SK-N-SH treated with all-trans-retinoic acid at 6 μM for 48 hours (cell line): ENCODE results near the gene GGCX.
A peak's percentile ranks its signal among the peaks of the same experiment; 100 is the strongest.

Experiments
- ATAC-seq: fragments of 200-7000 bp; cut with Tn5 transposase; 3 replicates; pipeline ENCODE4 v1.9.1; 2020; ENCODE audit warnings: mild to moderate bottlenecking, moderate library complexity
- ARNTL ChIP-seq: fragments of 450-650 bp; formaldehyde crosslinking; IDR thresholded peaks from 2 replicates; pipeline ENCODE4 v1.5.0; 2020; ENCODE audit warnings: low read depth, mild to moderate bottlenecking, moderate library complexity, borderline replicate concordance
- BACH2 ChIP-seq: fragments of 250-450 bp; sonication (Bioruptor Pico); IDR thresholded peaks from 2 replicates; pipeline ENCODE4 v1.9.0; 2021; ENCODE audit warnings: mild to moderate bottlenecking, borderline replicate concordance
- CSDC2 ChIP-seq: fragments of 250-450 bp; sonication (Bioruptor Pico); IDR thresholded peaks from 2 replicates; pipeline ENCODE4 v1.5.0; 2020; ENCODE audit warnings: mild to moderate bottlenecking, moderate library complexity
- CSRNP3 ChIP-seq: fragments of 250-450 bp; sonication (Bioruptor Pico); IDR thresholded peaks from 2 replicates; pipeline ENCODE4 v1.5.1; 2021; ENCODE audit warnings: mild to moderate bottlenecking, moderate library complexity
- ESRRG ChIP-seq: fragments of 250-450 bp; sonication (Bioruptor Pico); IDR thresholded peaks from 2 replicates; pipeline ENCODE4 v1.6.1; 2021; ENCODE audit warnings: mild to moderate bottlenecking
- GLIS3 ChIP-seq: fragments of 250-450 bp; sonication (Bioruptor Pico); IDR thresholded peaks from 2 replicates; pipeline ENCODE4 v1.5.0; 2020; ENCODE audit warnings: mild to moderate bottlenecking, moderate library complexity
- ISL1 ChIP-seq: fragments of 250-450 bp; sonication (Bioruptor Pico); IDR thresholded peaks from 2 replicates; pipeline ENCODE4 v2.1.2; 2022; ENCODE audit warnings: mild to moderate bottlenecking, moderate library complexity
- PATZ1 ChIP-seq: fragments of 250-450 bp; sonication (Bioruptor Pico); IDR thresholded peaks from 2 replicates; pipeline ENCODE4 v1.8.0; 2020; ENCODE audit warnings: mild to moderate bottlenecking, moderate library complexity, borderline replicate concordance
- POU6F1 ChIP-seq: fragments of 250-450 bp; sonication (Bioruptor Pico); IDR thresholded peaks from 2 replicates; pipeline ENCODE4 v1.8.0; 2021; ENCODE audit warnings: low read depth, mild to moderate bottlenecking, moderate library complexity, borderline replicate concordance
- PPARA ChIP-seq: fragments of 250-450 bp; sonication (Bioruptor Pico); IDR thresholded peaks from 2 replicates; pipeline ENCODE4 v1.5.0; 2020; ENCODE audit warnings: mild to moderate bottlenecking, borderline replicate concordance
- RARB ChIP-seq: fragments of 250-450 bp; sonication (Bioruptor Pico); IDR thresholded peaks from 2 replicates; pipeline ENCODE4 v1.8.0; 2021; ENCODE audit warnings: mild to moderate bottlenecking, moderate library complexity
- SNAI2 ChIP-seq: fragments of 250-450 bp; sonication (Bioruptor Pico); IDR thresholded peaks from 2 replicates; pipeline ENCODE4 v1.5.0; 2020; ENCODE audit warnings: mild to moderate bottlenecking, moderate library complexity
- TCF4 ChIP-seq: fragments of 250-450 bp; sonication (Bioruptor Pico); IDR thresholded peaks from 2 replicates; pipeline ENCODE4 v1.8.0; 2021; ENCODE audit warnings: mild to moderate bottlenecking, moderate library complexity, borderline replicate concordance
- TOX ChIP-seq: fragments of 250-450 bp; sonication (Bioruptor Pico); IDR thresholded peaks from 2 replicates; pipeline ENCODE4 v1.8.0; 2021; ENCODE audit warnings: mild to moderate bottlenecking, moderate library complexity, borderline replicate concordance
- ZC3H10 ChIP-seq: fragments of 250-450 bp; sonication (Bioruptor Pico); IDR thresholded peaks from 2 replicates; pipeline ENCODE4 v1.5.1; 2021; ENCODE audit warnings: mild to moderate bottlenecking, moderate library complexity
- ZFP3 ChIP-seq: fragments of 250-450 bp; sonication (Bioruptor Pico); IDR thresholded peaks from 2 replicates; pipeline ENCODE4 v1.5.0; 2020; ENCODE audit warnings: mild to moderate bottlenecking, moderate library complexity
- ZFP30 ChIP-seq: fragments of 450-650 bp; formaldehyde crosslinking; IDR thresholded peaks from 2 replicates; pipeline ENCODE4 v1.5.0; 2022; ENCODE audit warnings: mild to moderate bottlenecking, moderate library complexity
- ZNF565 ChIP-seq: fragments of 450-650 bp; formaldehyde crosslinking; conservative IDR thresholded peaks from 2 replicates; pipeline ENCODE4 v1.5.0; 2020; ENCODE audit warnings: low read depth, mild to moderate bottlenecking, moderate library complexity
- ZNF70 ChIP-seq: fragments of 450-650 bp; formaldehyde crosslinking; IDR thresholded peaks from 2 replicates; pipeline ENCODE4 v1.5.0; 2020; ENCODE audit warnings: mild to moderate bottlenecking, moderate library complexity

Gene GGCX

GRCh38 chr2:85524336-85524908 is 36.9 kb downstream of the GGCX start:
- no peak for TF ChIP-seq SNAI2 (CRISPR knock-in tag)
- 0 out of 2 replicates have a peak, but pooled peaks have one; percentile 62 for TF ChIP-seq ZNF70 (CRISPR knock-in tag)
- TF ChIP-seq ARNTL: no peak
- TF ChIP-seq ZC3H10 (CRISPR knock-in tag): no peak
- no peak for TF ChIP-seq ZFP3 (CRISPR knock-in tag)
- peak; percentile 59; the same call in 1 of the 2 replicates for TF ChIP-seq TCF4 (CRISPR knock-in tag)
- no peak for TF ChIP-seq TOX (CRISPR knock-in tag)
- no peak for TF ChIP-seq RARB (CRISPR knock-in tag)
- peak; percentile 93 for ATAC-seq

- ATAC-seq: no peak; the same call in 2 of the 3 replicates
- TF ChIP-seq GLIS3 (CRISPR knock-in tag): no peak
These were observed 37.4 kb downstream of the GGCX start for GRCh38 chr2:85523903-85524335.

GRCh38 chr2:85523062-85523902 is 38.0 kb downstream of the GGCX start:
- ATAC-seq: no peak
- TF ChIP-seq PPARA (CRISPR knock-in tag) (no peak), SNAI2 (CRISPR knock-in tag) (no peak), CSDC2 (no peak), PATZ1 (CRISPR knock-in tag) (no peak), RARB (CRISPR knock-in tag) (no peak), GLIS3 (CRISPR knock-in tag) (no peak), BACH2 (CRISPR knock-in tag) (no peak), ISL1 (CRISPR knock-in tag) (no peak), ESRRG (CRISPR knock-in tag) (no peak)

GRCh38 chr2:85522090-85522647 is 39.1 kb downstream of the GGCX start:
- ATAC-seq: no peak
- TF ChIP-seq BACH2 (CRISPR knock-in tag) (no peak), ARNTL (no peak), GLIS3 (CRISPR knock-in tag) (no peak), ZC3H10 (CRISPR knock-in tag) (no peak), ZFP30 (CRISPR knock-in tag) (no peak), TCF4 (CRISPR knock-in tag) (no peak), SNAI2 (CRISPR knock-in tag) (no peak), CSDC2 (no peak), ZNF70 (CRISPR knock-in tag) (no peak), POU6F1 (no peak), ZNF565 (CRISPR knock-in tag) (no peak), CSRNP3 (CRISPR knock-in tag) (no peak)

- no peak for TF ChIP-seq BACH2 (CRISPR knock-in tag)
- TF ChIP-seq, all 23 proteins: peak for 0
These were observed 44.5 kb downstream of the GGCX start for GRCh38 chr2:85516653-85517389.

More at GRCh38 chr2:85516653-85517389, 44.5 kb downstream of the GGCX start:
- ATAC-seq: no peak
